Uterus (tissue), 2 donors: Measurements from ENCODE around the gene PIK3R3.
"Not testable (repeated sequence)": the region's sequence is repeated elsewhere in the genome, so short reads cannot be mapped to it uniquely, and the experiment has no call there.

Experiments used
- POLR2A ChIP-seq, 2 donors: fragments of 450-650 bp; IDR thresholded peaks; one replicate each; pipeline ENCODE4 v1.6.1; 2016; ENCODE audit warnings: antibody characterized with exemption in 2 of 2, mild to moderate bottlenecking in 1 of 2, moderate library complexity in 1 of 2
- TF ChIP-seq, protein P1 (sequence below), 4 experiments: fragments of 200-600 bp in 2 of 4; fragments of 450-650 bp in 2 of 4; sonication (generic) in 2 of 4; IDR thresholded peaks; one replicate each; pipeline ENCODE4 v1.5.1; 2016 to 2019; ENCODE audit warnings: antibody characterized with exemption in 4 of 4, mild to moderate bottlenecking in 2 of 4, moderate library complexity in 1 of 4

DNA sequence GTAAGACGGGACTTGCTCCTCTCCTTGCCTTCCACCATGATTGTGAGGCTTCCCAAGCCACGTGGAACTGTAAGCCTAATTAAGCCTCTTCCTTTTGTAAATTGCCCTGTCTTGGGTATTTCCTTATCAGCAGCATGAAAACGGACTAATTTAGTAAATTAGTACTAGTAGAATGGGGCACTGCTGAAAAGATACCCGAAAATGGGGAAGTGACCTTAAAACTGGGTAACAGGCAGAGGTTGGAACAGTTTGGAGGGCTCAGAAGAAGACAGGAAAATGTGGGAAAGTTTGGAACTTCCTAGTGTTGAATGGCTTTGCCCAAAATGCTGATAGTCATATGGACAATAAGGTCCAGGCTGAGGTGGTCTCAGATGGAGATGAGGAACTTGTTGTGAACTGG, 75.2 kb downstream of the PIK3R3 start:
- not testable (repeated sequence) for TF ChIP-seq POLR2A (IDR thresholded peaks at IDR 0.05)
- TF ChIP-seq, protein P1, sequence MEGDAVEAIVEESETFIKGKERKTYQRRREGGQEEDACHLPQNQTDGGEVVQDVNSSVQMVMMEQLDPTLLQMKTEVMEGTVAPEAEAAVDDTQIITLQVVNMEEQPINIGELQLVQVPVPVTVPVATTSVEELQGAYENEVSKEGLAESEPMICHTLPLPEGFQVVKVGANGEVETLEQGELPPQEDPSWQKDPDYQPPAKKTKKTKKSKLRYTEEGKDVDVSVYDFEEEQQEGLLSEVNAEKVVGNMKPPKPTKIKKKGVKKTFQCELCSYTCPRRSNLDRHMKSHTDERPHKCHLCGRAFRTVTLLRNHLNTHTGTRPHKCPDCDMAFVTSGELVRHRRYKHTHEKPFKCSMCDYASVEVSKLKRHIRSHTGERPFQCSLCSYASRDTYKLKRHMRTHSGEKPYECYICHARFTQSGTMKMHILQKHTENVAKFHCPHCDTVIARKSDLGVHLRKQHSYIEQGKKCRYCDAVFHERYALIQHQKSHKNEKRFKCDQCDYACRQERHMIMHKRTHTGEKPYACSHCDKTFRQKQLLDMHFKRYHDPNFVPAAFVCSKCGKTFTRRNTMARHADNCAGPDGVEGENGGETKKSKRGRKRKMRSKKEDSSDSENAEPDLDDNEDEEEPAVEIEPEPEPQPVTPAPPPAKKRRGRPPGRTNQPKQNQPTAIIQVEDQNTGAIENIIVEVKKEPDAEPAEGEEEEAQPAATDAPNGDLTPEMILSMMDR (IDR thresholded peaks at IDR 0.05) = not testable (repeated sequence)
